Astrocyte (in vitro differentiated cells and primary cell): ENCODE results near the gene QSOX2.

Experiments used
- CTCF ChIP-seq: IDR thresholded peaks from 2 replicates; pipeline ENCODE4 v1.5.1; 2011; ENCODE audit warnings: low read depth, mild to moderate bottlenecking, inconsistent platforms, low read length, moderate library complexity; ENCODE audit not compliant: insufficient read depth
- EZH2 ChIP-seq: IDR thresholded peaks from 2 replicates; pipeline ENCODE4 v1.6.1; 2012; ENCODE audit warnings: mild to moderate bottlenecking, low read length, inconsistent platforms; ENCODE audit not compliant: insufficient read depth

- TF ChIP-seq CTCF, result no peak
- TF ChIP-seq EZH2, result peak; percentile 15
These were observed 48.3 kb downstream of the QSOX2 start for GRCh38 chr9:136197084-136197875.
